ENCODE data around the gene DNMT3A.
A peak's percentile ranks its signal among the peaks of the same experiment; 100 is the strongest.

The DNMT3A gene

DNA sequence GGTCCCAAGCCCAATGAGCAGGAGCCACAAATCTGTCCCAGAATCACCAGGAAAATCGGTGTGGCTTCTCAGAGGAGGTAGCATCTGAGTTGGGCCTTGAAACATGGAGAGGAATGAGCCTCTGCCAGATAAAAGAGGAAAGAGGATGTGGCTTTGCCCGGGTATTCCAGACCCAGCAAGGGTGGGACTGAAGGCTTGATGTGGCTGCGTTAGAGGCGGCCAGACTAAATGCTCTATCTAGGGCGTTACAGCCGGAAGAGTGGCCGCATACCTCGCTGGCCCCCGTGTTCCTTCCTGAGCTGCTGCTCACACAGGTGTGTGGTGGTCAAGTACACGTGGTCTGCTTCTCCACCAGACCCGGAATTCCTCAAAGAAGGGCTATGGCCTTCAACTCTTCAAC lies 139.4 kb downstream of the DNMT3A start:
- H3K27ac Mint-ChIP-seq = no peak overlapping the region
- H3K27me3 Mint-ChIP-seq = no peaks in the 10 kb centered on the region
- no peak overlapping the region for H3K4me3 Mint-ChIP-seq
- peaks cover 15% of the 10 kb centered on the region for H3K4me1 Mint-ChIP-seq
- H3K36me3 Mint-ChIP-seq = no peaks in the 10 kb centered on the region
- H3K9me3 Mint-ChIP-seq = no peaks in the 10 kb centered on the region

DNA sequence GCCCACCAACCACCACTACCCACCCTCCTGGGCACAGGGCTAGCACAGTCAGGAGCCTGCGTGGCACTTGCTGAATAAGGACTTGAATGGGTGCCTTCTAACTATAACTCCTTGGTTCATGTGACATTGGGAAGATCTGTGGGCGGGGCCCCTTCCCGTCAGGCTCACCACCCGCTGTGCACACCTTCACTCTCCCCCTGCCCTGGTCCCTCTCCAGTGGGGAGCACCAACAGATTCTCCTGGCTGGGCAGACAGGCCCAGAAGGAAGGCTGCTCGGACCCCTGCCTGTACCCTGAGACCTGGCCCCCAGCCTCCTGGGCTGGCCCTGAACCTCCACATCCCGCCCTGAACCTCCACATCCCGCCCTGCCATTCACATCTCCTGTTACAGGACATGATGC lies 139.9 kb downstream of the DNMT3A start:
- Mint-ChIP-seq H3K27me3 (no peaks in the 10 kb centered on the region), H3K4me3 (no peak overlapping the region), H3K4me1 (peaks cover 11% of the 10 kb centered on the region), H3K36me3 (no peaks in the 10 kb centered on the region), H3K9me3 (no peaks in the 10 kb centered on the region), H3K27ac (no peak overlapping the region)

DNA sequence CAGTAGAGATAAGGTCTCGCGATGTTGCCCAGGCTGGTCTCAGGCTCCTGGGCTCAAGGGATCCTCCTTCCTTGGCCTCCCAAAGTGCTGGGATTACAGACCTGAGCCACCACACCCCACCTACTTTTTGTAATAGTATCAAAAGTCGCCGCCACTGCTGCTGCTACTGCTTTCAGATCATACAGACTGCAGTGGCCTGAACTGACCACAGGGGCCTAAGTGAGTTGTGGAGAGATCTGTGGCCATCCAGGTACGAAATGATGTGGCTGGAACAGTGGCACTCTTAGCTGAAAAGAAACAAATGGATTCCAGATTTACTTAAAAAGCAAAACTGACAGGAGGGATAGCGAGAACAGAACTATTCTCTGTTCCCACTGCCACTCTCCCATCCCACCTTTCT lies 140.5 kb downstream of the DNMT3A start:
- no peaks in the 10 kb centered on the region for H3K36me3 Mint-ChIP-seq
- no peak overlapping the region for H3K4me3 Mint-ChIP-seq
- peaks cover 14% of the 10 kb centered on the region for H3K4me1 Mint-ChIP-seq
- H3K27ac Mint-ChIP-seq = no peak overlapping the region
- no peaks in the 10 kb centered on the region for H3K27me3 Mint-ChIP-seq
- H3K9me3 Mint-ChIP-seq = no peaks in the 10 kb centered on the region

DNA sequence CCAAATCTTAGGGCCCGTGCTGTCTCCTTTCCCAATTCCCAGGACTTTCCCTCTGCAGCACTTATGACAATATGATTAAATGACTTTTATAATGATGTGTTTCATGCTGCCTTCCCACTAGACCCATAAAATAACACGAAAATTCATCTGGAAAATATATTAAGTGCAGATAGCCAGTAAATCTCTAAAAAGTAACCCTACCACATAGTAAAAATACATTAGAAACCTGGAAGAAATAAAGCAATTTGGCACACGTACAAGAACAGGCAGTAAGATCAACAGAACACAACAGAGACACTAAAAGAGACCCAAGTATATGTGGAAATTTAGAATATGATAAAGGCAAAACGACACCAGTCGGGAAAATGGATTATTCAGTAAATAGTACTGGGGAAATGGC lies 143.1 kb downstream of the DNMT3A start:
- Mint-ChIP-seq H3K36me3 (no peaks in the 10 kb centered on the region), H3K4me3 (no peak overlapping the region), H3K4me1 (peaks cover 17% of the 10 kb centered on the region), H3K9me3 (no peaks in the 10 kb centered on the region), H3K27me3 (no peaks in the 10 kb centered on the region), H3K27ac (no peak overlapping the region)

DNA sequence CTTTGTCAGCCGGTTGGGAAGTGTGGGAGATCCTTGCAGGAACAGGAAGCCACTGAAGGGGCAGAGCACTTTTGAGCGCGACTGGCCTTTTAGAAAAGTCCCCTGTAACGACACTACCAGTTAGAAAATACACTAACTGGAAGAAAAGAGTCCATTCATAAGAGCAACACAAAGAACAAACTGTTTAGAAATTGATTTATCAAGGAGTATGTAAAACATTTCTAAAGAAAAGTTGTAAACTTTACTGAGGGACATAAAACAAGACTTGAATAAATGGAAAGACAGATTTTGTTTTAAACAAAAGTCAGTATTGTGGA lies 143.6 kb downstream of the DNMT3A start:
- H3K36me3 Mint-ChIP-seq = no peaks in the 10 kb centered on the region
- H3K4me3 Mint-ChIP-seq = no peak overlapping the region
- H3K27me3 Mint-ChIP-seq = no peaks in the 10 kb centered on the region
- H3K9me3 Mint-ChIP-seq = no peaks in the 10 kb centered on the region
- H3K27ac Mint-ChIP-seq = peak overlapping the region; percentile 52
- peaks cover 17% of the 10 kb centered on the region for H3K4me1 Mint-ChIP-seq

DNA sequence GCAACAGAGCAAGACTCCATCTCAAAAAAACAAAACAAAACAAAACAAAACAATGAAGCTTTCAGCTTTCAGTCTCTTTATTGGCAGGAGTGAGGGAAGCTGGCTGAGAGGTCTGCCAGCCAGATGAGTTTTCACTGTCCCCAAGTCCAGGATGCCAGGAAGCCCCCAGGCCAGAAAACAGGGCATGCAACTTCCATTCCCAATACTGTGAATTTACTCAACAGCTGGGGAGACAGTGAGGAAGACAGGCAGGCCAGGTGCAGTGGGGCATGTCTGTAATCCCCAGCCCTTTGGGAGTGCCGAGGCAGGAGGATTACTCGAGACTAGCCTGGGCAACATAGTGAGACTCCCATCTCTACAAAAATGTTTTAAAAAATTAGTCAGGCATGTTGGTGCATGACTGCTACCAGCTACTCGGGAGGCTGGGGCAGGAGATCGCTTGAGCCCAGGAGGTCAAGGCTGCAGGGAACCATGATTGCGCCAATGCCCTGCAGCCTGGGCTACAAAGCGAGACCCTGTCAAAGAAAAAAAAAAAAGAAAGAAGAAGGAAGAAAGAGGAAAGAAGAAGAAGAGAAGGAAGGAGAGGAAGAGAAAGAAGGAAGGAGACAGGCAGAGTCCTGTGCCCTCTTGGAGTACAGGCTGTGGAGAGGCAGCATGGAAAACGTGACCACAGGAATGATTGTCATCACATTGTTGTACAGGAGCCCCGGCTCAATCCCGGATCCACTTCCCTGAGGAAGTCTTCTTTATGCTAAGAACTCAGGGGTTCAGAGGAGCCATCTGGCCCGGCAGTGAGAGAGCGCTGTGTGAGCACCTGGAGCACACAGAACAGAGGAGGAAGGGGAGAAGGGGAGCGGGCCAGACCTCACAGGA lies 144.2 kb downstream of the DNMT3A start:
- Mint-ChIP-seq H3K4me3 (no peak overlapping the region), H3K4me1 (peaks cover 17% of the 10 kb centered on the region), H3K36me3 (no peaks in the 10 kb centered on the region), H3K9me3 (no peaks in the 10 kb centered on the region), H3K27ac (peak overlapping the region; percentile 52), H3K27me3 (no peaks in the 10 kb centered on the region)

DNA sequence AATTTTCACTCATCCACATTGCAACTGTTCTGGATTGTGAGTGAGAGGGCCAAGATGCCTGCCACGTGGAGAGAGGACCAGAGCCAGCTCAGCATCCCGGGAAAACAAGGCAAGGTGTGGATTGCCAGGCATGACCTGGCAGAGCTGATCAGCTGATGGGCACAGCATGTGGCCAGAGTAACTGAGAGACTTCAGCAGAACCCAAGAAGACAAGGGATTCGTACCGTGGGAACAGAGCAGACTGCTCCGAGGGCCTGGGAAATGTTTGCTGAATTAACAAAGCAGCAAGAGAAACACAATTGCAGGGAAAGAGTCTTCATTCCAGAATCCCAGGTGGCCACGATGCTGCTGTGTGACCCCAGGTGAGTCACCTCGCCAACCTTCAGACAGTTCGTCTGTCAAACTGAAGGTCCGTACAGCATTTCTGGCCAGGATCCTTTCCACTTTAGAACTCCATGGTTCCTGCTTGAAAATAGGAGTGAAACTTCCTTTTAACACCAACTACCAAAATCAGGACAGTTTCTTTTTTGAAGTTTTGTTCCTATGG lies 147.1 kb downstream of the DNMT3A start:
- Mint-ChIP-seq H3K36me3 (no peaks in the 10 kb centered on the region), H3K4me3 (no peak overlapping the region), H3K27ac (no peak overlapping the region), H3K9me3 (no peaks in the 10 kb centered on the region), H3K4me1 (peaks cover 6% of the 10 kb centered on the region), H3K27me3 (no peaks in the 10 kb centered on the region)

DNA sequence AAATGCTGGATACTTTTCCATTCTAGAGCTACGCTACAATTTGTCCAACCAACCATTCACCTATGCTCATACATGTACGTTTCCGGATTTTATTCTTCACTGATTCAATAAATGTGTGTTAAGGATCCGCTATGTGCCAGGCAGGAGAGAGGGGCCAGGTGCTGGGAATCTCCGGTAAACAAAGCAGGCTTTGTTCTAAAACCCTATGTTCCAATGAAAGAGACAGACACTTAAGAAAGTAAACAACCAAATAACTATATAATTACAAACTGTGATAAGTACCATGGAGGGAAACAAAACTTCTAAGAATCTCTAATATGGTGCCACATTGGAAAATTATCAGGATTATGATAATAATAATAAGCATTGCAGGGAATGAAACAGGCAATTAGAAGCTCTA lies 151.2 kb downstream of the DNMT3A start:
- no peaks in the 10 kb centered on the region for H3K27me3 Mint-ChIP-seq
- no peak overlapping the region for H3K4me3 Mint-ChIP-seq
- no peaks in the 10 kb centered on the region for H3K4me1 Mint-ChIP-seq
- no peaks in the 10 kb centered on the region for H3K36me3 Mint-ChIP-seq
- no peak overlapping the region for H3K27ac Mint-ChIP-seq
- no peaks in the 10 kb centered on the region for H3K9me3 Mint-ChIP-seq

DNA sequence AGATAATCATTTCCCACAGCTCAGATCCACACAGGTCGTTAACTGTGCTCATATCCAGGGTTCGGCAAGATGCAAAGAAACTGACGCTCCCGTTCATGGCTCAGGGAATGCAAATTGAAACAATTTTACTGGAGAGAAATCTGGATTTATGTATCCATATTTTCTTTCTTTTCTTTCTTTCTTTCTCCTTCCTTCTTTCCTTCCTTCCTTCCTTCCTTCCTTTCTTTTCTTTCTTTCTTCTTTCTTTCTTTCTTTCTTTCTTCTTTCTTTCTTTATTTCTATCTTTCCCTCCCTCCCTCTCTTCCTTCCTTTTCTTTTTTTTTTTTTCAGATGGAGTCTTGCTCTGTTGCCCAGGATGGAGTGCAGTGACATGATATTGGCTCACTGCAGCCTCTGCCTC lies 153.3 kb downstream of the DNMT3A start:
- Mint-ChIP-seq H3K4me1 (no peaks in the 10 kb centered on the region), H3K9me3 (no peaks in the 10 kb centered on the region), H3K27me3 (no peaks in the 10 kb centered on the region), H3K36me3 (no peaks in the 10 kb centered on the region), H3K4me3 (no peak overlapping the region), H3K27ac (no peak overlapping the region)

DNA sequence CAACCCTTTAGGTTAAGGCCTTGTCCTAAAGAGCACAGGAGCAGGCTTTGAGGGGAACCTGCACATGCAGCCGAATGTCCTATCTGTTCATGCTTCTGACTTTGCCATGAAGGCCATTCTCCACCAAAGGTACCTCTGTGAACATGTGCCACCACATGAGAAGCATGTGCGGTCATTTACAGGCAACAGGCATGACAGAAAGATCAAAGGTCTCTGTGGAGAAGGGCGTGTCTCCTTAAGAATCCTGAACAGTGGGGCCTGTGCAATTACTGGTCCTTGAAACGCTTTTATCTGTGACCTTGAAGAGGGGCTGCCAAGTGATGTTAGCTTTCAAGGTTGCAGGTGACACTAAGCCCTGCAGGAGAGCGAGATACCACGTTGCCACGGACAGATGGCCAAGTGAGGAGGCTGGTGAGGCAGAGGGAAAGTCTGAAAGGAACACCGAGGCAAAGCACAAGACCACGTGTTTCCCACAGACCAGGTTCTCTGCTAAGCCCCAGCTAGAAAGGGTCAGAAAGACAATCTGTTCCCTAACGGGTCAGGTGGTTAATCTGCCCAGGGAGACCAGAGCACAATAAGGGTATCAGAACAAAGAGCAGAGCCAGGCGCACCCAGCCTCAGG lies 153.9 kb downstream of the DNMT3A start:
- Mint-ChIP-seq H3K27ac (no peak overlapping the region), H3K4me3 (no peak overlapping the region), H3K27me3 (no peaks in the 10 kb centered on the region), H3K4me1 (no peaks in the 10 kb centered on the region), H3K36me3 (no peaks in the 10 kb centered on the region), H3K9me3 (no peaks in the 10 kb centered on the region)

DNA sequence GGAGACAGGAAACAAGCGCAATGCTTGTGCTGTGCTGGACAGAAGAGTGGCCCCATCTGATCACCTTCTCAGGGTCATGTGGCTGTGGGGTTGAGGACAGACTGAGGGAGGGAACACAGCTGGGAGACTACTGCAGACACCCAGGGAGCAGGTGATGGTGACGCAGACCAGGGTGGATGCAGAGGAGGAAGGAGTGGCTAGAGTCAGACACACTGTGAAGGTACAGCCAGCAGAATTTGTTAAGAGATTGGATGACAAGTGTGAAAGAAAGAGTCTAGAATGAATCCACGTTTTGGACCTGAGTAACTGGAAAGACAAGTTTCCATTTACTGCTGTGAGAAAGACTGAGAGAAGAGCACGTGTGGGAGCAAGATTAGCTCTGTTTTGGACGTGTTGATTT lies 157.5 kb downstream of the DNMT3A start:
- Mint-ChIP-seq H3K27me3 (no peaks in the 10 kb centered on the region), H3K36me3 (no peaks in the 10 kb centered on the region), H3K4me1 (no peaks in the 10 kb centered on the region), H3K9me3 (no peaks in the 10 kb centered on the region), H3K27ac (no peak overlapping the region), H3K4me3 (no peak overlapping the region)

DNA sequence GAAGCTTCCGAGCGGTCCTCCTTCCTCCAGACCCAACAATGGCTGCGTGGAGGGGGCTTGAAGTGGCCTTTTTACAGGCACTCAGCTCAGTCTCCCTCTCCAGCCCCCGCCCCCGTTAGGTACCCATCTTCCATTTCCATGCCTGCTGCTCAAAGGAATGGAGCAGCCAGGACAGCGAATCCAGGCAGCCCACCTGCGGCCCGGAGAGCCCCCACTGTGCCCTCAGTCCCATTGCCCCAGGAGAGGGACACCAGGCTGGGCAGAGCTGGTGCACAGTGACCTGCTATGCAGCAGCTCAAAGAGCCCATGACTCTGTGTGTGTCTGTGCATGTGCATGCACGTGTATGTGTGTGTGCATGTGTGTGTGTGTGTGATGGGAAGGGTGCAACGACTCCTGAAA lies 162.7 kb downstream of the DNMT3A start:
- H3K9me3 Mint-ChIP-seq = no peaks in the 10 kb centered on the region
- H3K4me1 Mint-ChIP-seq = no peaks in the 10 kb centered on the region
- peaks cover 3% of the 10 kb centered on the region for H3K27me3 Mint-ChIP-seq
- H3K27ac Mint-ChIP-seq = no peak overlapping the region
- no peak overlapping the region for H3K4me3 Mint-ChIP-seq
- H3K36me3 Mint-ChIP-seq = no peaks in the 10 kb centered on the region
